ENCODE data around the gene CLIC5.
"Not testable (repeated sequence)": the region's sequence is repeated elsewhere in the genome, so short reads cannot be mapped to it uniquely, and the experiment has no call there.

The CLIC5 gene

GRCh38 chr6:45929421-45930361 lies 86.0 kb downstream of the CLIC5 start:
- POLR2A ChIA-PET: no interaction called here
- 60% methylated on average over 10 of the region's 17 CpGs for WGBS (ENCODE audit: insufficient coverage)
- DNase-seq: peak in 2 of 3 donors; percentile 27 to 48
- Histone ChIP-seq H3K36me3 (ENCODE audit: control insufficient read depth in 4 of 4, insufficient read depth in 4 of 4, low read length in 3 of 4) (no peaks in the 10 kb centered on the region), H3K27ac (ENCODE audit: insufficient read depth in 1 of 2, low read depth in 1 of 2, low read length in 2 of 2, poor library complexity in 1 of 2, severe bottlenecking in 2 of 2) (no peak overlapping the region), H3K4me3 (ENCODE audit: control insufficient read depth in 1 of 7, extremely low read depth in 1 of 7, insufficient read depth in 4 of 7, low read depth in 2 of 7, low read length in 6 of 7) (no peak overlapping the region), H3K4me1 (ENCODE audit: control extremely low read depth in 1 of 4, control insufficient read depth in 4 of 4, insufficient read depth in 4 of 4, low read length in 3 of 4) (peaks cover 0 to 7% (median 0%) of the 10 kb centered on the region in 4 experiments), H3K9me3 (ENCODE audit: control extremely low read depth in 1 of 5, control insufficient read depth in 4 of 5, insufficient read depth in 2 of 5, low read depth in 1 of 5, low read length in 4 of 5) (no peaks in the 10 kb centered on the region), H3K27me3 (replicated peaks in 2 of 5; ENCODE audit: control insufficient read depth in 4 of 5, insufficient read depth in 5 of 5, low read length in 4 of 5) (no peaks in the 10 kb centered on the region)
- CTCF ChIA-PET: interaction anchor here (0.7 to 2.1 kb wide), 7 partner anchors 10 to 1336 kb away, joined by 3 to 9 read pairs (median 3); no protein-coding TSS in a partner anchor

- no peaks in the 10 kb centered on the region for H3K27me3 ChIP-seq (replicated peaks in 2 of 5; ENCODE audit: control insufficient read depth in 4 of 5, insufficient read depth in 5 of 5, low read length in 4 of 5)
- 98% methylated on average over 5 of the region's 11 CpGs for WGBS (ENCODE audit: insufficient coverage)
- POLR2A ChIA-PET: no interaction called here
- no peak for DNase-seq
- no peaks in the 10 kb centered on the region for H3K9me3 ChIP-seq (ENCODE audit: control extremely low read depth in 1 of 5, control insufficient read depth in 4 of 5, insufficient read depth in 2 of 5, low read depth in 1 of 5, low read length in 4 of 5)
- CTCF ChIA-PET: interaction anchor here (0.7 to 1.3 kb wide), 3 partner anchors 11 to 424 kb away, joined by 3 to 4 read pairs (median 3); no protein-coding TSS in a partner anchor
- H3K4me3 ChIP-seq (ENCODE audit: control insufficient read depth in 1 of 7, extremely low read depth in 1 of 7, insufficient read depth in 4 of 7, low read depth in 2 of 7, low read length in 6 of 7): no peak overlapping the region
- peaks cover 0 to 7% (median 0%) of the 10 kb centered on the region in 4 experiments for H3K4me1 ChIP-seq (ENCODE audit: control extremely low read depth in 1 of 4, control insufficient read depth in 4 of 4, insufficient read depth in 4 of 4, low read length in 3 of 4)
- no peaks in the 10 kb centered on the region for H3K36me3 ChIP-seq (ENCODE audit: control insufficient read depth in 4 of 4, insufficient read depth in 4 of 4, low read length in 3 of 4)
- H3K27ac ChIP-seq (ENCODE audit: insufficient read depth in 1 of 2, low read depth in 1 of 2, low read length in 2 of 2, poor library complexity in 1 of 2, severe bottlenecking in 2 of 2): no peak overlapping the region
These were observed 86.8 kb downstream of the CLIC5 start for GRCh38 chr6:45928721-45929305.

GRCh38 chr6:45927421-45928320 lies 88.0 kb downstream of the CLIC5 start:
- WGBS (ENCODE audit: insufficient coverage): 98% methylated on average over 7 of the region's 9 CpGs
- no peaks in the 10 kb centered on the region for H3K27me3 ChIP-seq (replicated peaks in 2 of 5; ENCODE audit: control insufficient read depth in 4 of 5, insufficient read depth in 5 of 5, low read length in 4 of 5)
- no peak overlapping the region for H3K27ac ChIP-seq (ENCODE audit: insufficient read depth in 1 of 2, low read depth in 1 of 2, low read length in 2 of 2, poor library complexity in 1 of 2, severe bottlenecking in 2 of 2)
- H3K4me3 ChIP-seq (ENCODE audit: control insufficient read depth in 1 of 7, extremely low read depth in 1 of 7, insufficient read depth in 4 of 7, low read depth in 2 of 7, low read length in 6 of 7): no peak overlapping the region
- ChIA-PET POLR2A (no interaction called here), CTCF (interaction anchor here (1.0 to 1.4 kb wide), 5 partner anchors 10 to 1297 kb away, joined by 3 to 5 read pairs (median 3); no protein-coding TSS in a partner anchor)
- no peaks in the 10 kb centered on the region for H3K9me3 ChIP-seq (ENCODE audit: control extremely low read depth in 1 of 5, control insufficient read depth in 4 of 5, insufficient read depth in 2 of 5, low read depth in 1 of 5, low read length in 4 of 5)
- H3K4me1 ChIP-seq (ENCODE audit: control extremely low read depth in 1 of 4, control insufficient read depth in 4 of 4, insufficient read depth in 4 of 4, low read length in 3 of 4): peaks cover 0 to 10% (median 2%) of the 10 kb centered on the region in 4 experiments
- H3K36me3 ChIP-seq (ENCODE audit: control insufficient read depth in 4 of 4, insufficient read depth in 4 of 4, low read length in 3 of 4): no peaks in the 10 kb centered on the region
- DNase-seq: no peak

- H3K27ac ChIP-seq (ENCODE audit: insufficient read depth in 1 of 2, low read depth in 1 of 2, low read length in 2 of 2, poor library complexity in 1 of 2, severe bottlenecking in 2 of 2); H3K36me3 ChIP-seq (ENCODE audit: control insufficient read depth in 4 of 4, insufficient read depth in 4 of 4, low read length in 3 of 4); H3K4me3 ChIP-seq (ENCODE audit: control insufficient read depth in 1 of 7, extremely low read depth in 1 of 7, insufficient read depth in 4 of 7, low read depth in 2 of 7, low read length in 6 of 7); H3K9me3 ChIP-seq (ENCODE audit: control extremely low read depth in 1 of 5, control insufficient read depth in 4 of 5, insufficient read depth in 2 of 5, low read depth in 1 of 5, low read length in 4 of 5); H3K27me3 ChIP-seq (replicated peaks in 2 of 5; ENCODE audit: control insufficient read depth in 4 of 5, insufficient read depth in 5 of 5, low read length in 4 of 5); POLR2A ChIA-PET; DNase-seq: not testable (repeated sequence)
- CTCF ChIA-PET: interaction anchor here (1.2 to 6.4 kb wide), 4 partner anchors 11 to 1450 kb away, joined by 3 to 41 read pairs (median 4); no protein-coding TSS in a partner anchor
- 97% methylated on average over 6 of the region's 8 CpGs for WGBS (ENCODE audit: insufficient coverage)
- peaks cover 0 to 14% (median 6%) of the 10 kb centered on the region in 4 experiments for H3K4me1 ChIP-seq (ENCODE audit: control extremely low read depth in 1 of 4, control insufficient read depth in 4 of 4, insufficient read depth in 4 of 4, low read length in 3 of 4)
These were observed 89.2 kb downstream of the CLIC5 start for GRCh38 chr6:45926423-45926822.

DNA sequence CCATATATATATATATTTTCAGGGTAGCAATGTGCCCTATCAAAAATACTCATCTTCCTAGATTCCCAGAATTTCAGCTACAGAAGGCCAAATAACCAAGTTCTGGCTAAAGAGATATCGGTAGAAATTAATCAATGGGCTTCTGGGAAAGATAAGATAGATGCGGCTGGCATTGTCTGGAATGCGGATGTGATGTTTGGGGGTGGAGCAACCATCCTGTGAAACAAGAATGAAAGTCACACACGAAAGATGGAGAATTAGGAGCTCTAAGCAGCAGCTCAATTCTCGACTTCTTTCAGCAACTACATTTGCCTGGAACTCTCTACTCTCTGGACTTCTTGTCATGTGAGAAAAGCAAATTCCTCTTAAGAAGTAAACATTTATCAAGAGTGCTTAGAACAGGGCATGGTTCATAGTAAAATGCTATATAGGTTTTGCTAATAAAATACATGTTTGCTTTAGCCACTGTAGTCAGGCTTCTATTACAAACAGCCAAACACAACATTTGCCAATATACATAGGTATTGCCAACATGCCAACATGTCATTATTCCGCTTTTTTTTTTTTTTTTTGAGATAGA lies 90.8 kb downstream of the CLIC5 start:
- Histone ChIP-seq H3K4me3 (ENCODE audit: control insufficient read depth in 1 of 7, extremely low read depth in 1 of 7, insufficient read depth in 4 of 7, low read depth in 2 of 7, low read length in 6 of 7) (no peak overlapping the region), H3K4me1 (ENCODE audit: control extremely low read depth in 1 of 4, control insufficient read depth in 4 of 4, insufficient read depth in 4 of 4, low read length in 3 of 4) (peaks cover 0 to 14% (median 6%) of the 10 kb centered on the region in 4 experiments), H3K9me3 (ENCODE audit: control extremely low read depth in 1 of 5, control insufficient read depth in 4 of 5, insufficient read depth in 2 of 5, low read depth in 1 of 5, low read length in 4 of 5) (no peaks in the 10 kb centered on the region), H3K36me3 (ENCODE audit: control insufficient read depth in 4 of 4, insufficient read depth in 4 of 4, low read length in 3 of 4) (no peaks in the 10 kb centered on the region), H3K27ac (ENCODE audit: insufficient read depth in 1 of 2, low read depth in 1 of 2, low read length in 2 of 2, poor library complexity in 1 of 2, severe bottlenecking in 2 of 2) (no peak overlapping the region), H3K27me3 (replicated peaks in 2 of 5; ENCODE audit: control insufficient read depth in 4 of 5, insufficient read depth in 5 of 5, low read length in 4 of 5) (no peaks in the 10 kb centered on the region)
- no peak for DNase-seq
- POLR2A ChIA-PET: interaction anchor here (0.7 kb wide), 1 partner anchor 140 kb away, joined by 4 read pairs; no protein-coding TSS in a partner anchor
- CTCF ChIA-PET: interaction anchor here (0.9 to 6.4 kb wide), 10 partner anchors 11 to 1448 kb away, joined by 3 to 41 read pairs (median 6); no protein-coding TSS in a partner anchor
- WGBS (ENCODE audit: insufficient coverage): 95% methylated on average over 6 of the region's 6 CpGs

DNA sequence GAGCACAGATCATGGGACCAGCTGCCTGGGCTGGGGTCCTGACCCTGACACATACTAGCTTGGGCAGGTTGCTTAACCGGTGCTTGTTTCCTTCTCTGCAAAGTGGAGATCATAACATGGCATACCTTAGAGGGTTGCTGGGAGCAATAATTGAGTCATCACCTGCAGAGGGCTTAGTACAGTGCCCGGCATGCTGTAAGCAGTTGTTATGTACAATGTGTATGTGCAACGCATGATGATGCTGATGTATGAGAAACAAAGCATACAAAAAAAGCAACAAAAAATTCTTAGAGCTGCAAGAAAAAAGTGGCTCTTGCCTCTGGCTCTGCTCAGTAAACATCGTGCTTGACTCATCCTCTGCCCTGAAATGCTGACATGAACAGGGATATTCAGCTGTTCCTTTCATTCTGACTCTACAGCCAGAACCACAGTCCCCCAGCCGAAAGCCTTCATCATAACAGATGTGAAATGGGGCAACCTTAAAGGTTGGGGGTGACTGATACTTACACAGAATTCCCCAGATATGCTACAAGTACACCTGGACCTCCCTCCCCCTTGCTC lies 91.7 kb downstream of the CLIC5 start:
- DNase-seq: no peak
- 100% methylated on average over 4 of the region's 5 CpGs for WGBS (ENCODE audit: insufficient coverage)
- ChIA-PET POLR2A (no interaction called here), CTCF (interaction anchor here (1.0 to 6.4 kb wide), 12 partner anchors 10 to 1447 kb away, joined by 3 to 41 read pairs (median 6); no protein-coding TSS in a partner anchor)
- Histone ChIP-seq H3K27me3 (replicated peaks in 2 of 5; ENCODE audit: control insufficient read depth in 4 of 5, insufficient read depth in 5 of 5, low read length in 4 of 5) (no peaks in the 10 kb centered on the region), H3K4me1 (ENCODE audit: control extremely low read depth in 1 of 4, control insufficient read depth in 4 of 4, insufficient read depth in 4 of 4, low read length in 3 of 4) (peaks cover 0 to 9% (median 5%) of the 10 kb centered on the region in 4 experiments), H3K27ac (ENCODE audit: insufficient read depth in 1 of 2, low read depth in 1 of 2, low read length in 2 of 2, poor library complexity in 1 of 2, severe bottlenecking in 2 of 2) (no peak overlapping the region), H3K36me3 (ENCODE audit: control insufficient read depth in 4 of 4, insufficient read depth in 4 of 4, low read length in 3 of 4) (no peaks in the 10 kb centered on the region), H3K9me3 (ENCODE audit: control extremely low read depth in 1 of 5, control insufficient read depth in 4 of 5, insufficient read depth in 2 of 5, low read depth in 1 of 5, low read length in 4 of 5) (no peaks in the 10 kb centered on the region), H3K4me3 (ENCODE audit: control insufficient read depth in 1 of 7, extremely low read depth in 1 of 7, insufficient read depth in 4 of 7, low read depth in 2 of 7, low read length in 6 of 7) (no peak overlapping the region)
